MM.1S (cell line): ENCODE data around the gene ETV3L.

ENCODE experiments used
- EZH2 ChIP-seq: fragments of 300-600 bp; sonication (generic); optimal IDR thresholded peaks from 2 replicates; pipeline ENCODE3; 2017; ENCODE audit warnings: low read depth, mild to moderate bottlenecking, antibody characterized with exemption, low read length, mixed read lengths
- TF ChIP-seq, protein P1 (sequence below): fragments of 300-600 bp; sonication (generic); IDR thresholded peaks from 2 replicates; pipeline ENCODE4 v1.5.1; 2016; ENCODE audit warnings: antibody characterized with exemption, low read length, mixed read lengths

DNA sequence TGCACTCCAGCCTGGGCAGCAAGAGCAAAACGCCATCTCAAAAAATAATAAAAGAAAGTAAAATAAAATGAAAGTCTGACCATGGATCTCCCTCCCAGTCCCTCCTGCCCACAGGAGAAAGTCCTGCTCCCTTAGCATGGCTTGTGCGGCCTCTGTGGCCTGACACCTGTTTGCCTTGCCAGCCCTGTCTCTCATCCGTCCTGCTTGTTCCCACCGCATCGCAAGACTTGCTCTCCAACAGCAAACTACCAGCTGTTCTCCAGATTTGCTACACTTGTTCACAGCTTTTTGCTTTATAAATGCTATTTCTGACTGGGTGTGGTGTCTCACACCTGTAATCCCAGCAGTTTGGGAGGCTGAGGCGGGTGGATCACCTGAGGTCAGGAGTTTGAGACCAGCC, 2.7 kb downstream of the ETV3L start:
- no peak for TF ChIP-seq EZH2
- TF ChIP-seq, protein P1, sequence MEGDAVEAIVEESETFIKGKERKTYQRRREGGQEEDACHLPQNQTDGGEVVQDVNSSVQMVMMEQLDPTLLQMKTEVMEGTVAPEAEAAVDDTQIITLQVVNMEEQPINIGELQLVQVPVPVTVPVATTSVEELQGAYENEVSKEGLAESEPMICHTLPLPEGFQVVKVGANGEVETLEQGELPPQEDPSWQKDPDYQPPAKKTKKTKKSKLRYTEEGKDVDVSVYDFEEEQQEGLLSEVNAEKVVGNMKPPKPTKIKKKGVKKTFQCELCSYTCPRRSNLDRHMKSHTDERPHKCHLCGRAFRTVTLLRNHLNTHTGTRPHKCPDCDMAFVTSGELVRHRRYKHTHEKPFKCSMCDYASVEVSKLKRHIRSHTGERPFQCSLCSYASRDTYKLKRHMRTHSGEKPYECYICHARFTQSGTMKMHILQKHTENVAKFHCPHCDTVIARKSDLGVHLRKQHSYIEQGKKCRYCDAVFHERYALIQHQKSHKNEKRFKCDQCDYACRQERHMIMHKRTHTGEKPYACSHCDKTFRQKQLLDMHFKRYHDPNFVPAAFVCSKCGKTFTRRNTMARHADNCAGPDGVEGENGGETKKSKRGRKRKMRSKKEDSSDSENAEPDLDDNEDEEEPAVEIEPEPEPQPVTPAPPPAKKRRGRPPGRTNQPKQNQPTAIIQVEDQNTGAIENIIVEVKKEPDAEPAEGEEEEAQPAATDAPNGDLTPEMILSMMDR: no peak
